Measurements from ENCODE around the gene COL5A1. TPM values are rescaled to one million over a fixed set of nuclear protein-coding genes. Genes with fewer than 3 reads are reported as not detected.
A peak's percentile ranks its signal among the peaks of the same experiment; 100 is the strongest.
"Not testable (repeated sequence)": the region's sequence is repeated elsewhere in the genome, so short reads cannot be mapped to it uniquely, and the experiment has no call there.

Gene COL5A1
- total RNA-seq, 1 donor from 2014 or later: 21.6 TPM

GRCh38 chr9:134664446-134664845 is 22.8 kb downstream of the COL5A1 start:
- DNase-seq (ENCODE audit: low spot score): no peak
- intact Hi-C loops (cut with DNase I): no loop called here

DNA sequence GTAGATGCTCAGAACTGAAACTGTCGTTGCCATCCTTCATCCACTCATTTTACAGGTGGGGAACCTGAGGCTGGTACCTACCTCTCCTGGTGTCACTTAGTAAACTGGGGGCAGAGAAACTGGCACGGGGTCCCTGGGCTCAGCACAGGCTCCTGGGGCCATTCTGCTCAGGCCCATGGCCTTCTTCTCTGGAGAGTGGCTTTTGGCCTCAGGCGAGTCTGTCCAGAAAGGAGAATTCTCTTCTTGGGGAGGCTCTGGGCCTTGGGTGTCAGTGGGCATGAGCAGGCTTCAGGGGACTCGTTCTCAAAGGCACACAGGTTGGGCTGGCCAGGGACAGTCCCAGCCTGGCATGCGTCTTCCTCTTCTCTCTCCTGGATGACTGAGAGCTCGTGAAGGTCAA is 24.6 kb downstream of the COL5A1 start:
- no peak for DNase-seq (ENCODE audit: low spot score)
- intact Hi-C loops (cut with DNase I): no loop called here

DNA sequence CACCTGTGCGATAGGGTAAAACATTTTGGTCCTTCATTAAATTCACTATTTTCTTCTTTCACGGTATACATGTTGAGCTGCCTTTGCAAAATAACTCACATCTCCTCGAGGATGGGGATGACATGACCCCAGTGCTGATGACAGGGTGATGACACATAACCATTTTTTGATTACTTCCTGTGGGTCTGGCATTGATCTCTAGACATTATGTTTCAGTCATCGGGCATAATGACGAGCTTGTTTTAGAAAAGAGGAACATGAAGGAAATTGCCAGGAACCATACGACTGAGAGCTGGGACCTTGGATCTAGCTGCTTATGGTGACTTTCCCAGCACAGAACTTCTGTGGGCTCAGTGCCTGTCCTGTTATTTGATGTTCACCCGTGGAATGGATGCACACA is 25.2 kb downstream of the COL5A1 start:
- intact Hi-C loops (cut with DNase I): no loop called here
- DNase-seq (ENCODE audit: low spot score): no peak

GRCh38 chr9:134668977-134669376 is 27.4 kb downstream of the COL5A1 start:
- DNase-seq (ENCODE audit: low spot score); intact Hi-C loops (cut with DNase I): not testable (repeated sequence)

DNA sequence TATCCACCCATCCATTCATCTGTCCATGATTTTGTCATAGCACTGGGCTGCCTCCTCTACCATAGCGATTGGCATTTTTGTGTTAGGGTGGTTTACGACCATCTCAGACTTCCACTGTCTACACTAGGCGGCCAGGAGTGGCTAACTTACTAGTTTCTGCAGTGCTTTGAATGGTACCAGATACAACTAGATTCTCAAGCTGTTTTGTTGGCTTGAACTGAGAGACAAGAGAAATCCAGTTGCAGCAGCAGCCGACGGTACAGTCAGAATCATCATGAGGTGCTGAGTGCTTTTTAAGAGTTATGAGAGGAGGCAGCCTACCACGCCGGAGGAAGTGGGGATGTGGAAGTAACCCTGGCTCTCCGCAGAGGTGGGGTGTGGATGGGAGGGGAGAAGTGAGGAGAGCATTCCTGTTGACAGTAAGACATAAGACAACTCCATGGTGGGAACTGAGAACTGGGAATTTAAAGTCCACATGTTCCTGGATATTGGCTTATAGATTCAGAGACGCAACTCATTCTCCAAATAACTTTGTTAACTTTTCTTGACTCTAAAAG is 27.9 kb downstream of the COL5A1 start:
- intact Hi-C loops (cut with DNase I): no loop called here

GRCh38 chr9:134670042-134670525 is 28.5 kb downstream of the COL5A1 start:
- intact Hi-C loops (cut with DNase I): no loop called here
- no peak for DNase-seq (ENCODE audit: low spot score)

More for the DNA sequence above, 27.9 kb downstream of the COL5A1 start:
- DNase-seq (ENCODE audit: low spot score): no peak

- DNase-seq (ENCODE audit: low spot score): no peak
- intact Hi-C loops (cut with DNase I): no loop called here
These were observed 29.3 kb downstream of the COL5A1 start for GRCh38 chr9:134670851-134671281.

- intact Hi-C loops (cut with DNase I): no loop called here
- no peak for DNase-seq (ENCODE audit: low spot score)
These were observed 29.9 kb downstream of the COL5A1 start for GRCh38 chr9:134671341-134672113.

GRCh38 chr9:134676361-134676760 is 34.8 kb downstream of the COL5A1 start:
- DNase-seq (ENCODE audit: low spot score): no peak
- intact Hi-C loops (cut with DNase I): no loop called here

- intact Hi-C loops (cut with DNase I): no loop called here
- DNase-seq (ENCODE audit: low spot score): no peak
These were observed 35.3 kb downstream of the COL5A1 start for GRCh38 chr9:134676886-134677285.

- intact Hi-C loops (cut with DNase I): no loop called here
- DNase-seq (ENCODE audit: low spot score): no peak
These were observed 36.1 kb downstream of the COL5A1 start for GRCh38 chr9:134677743-134678142.

DNA sequence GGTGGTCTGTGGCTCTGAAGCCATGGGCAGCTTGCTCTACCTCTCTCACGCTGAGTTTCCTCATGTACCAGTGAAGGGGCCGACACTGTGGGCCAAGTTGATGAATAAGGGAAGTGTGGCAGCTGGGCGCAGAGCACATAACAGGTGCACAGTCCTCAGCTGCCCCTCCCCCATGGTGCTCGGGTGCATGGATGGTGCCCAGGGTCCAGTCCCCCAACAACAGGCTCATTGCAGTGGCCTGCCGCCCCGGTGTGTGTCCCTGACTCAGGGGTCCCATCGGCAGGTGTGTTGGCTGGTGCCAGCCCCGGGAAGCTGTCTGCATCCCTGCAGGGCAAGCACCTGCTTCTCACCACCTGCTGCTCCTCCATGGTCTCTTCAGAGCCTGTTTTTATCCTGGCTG is 36.6 kb downstream of the COL5A1 start:
- intact Hi-C loops (cut with DNase I): no loop called here
- no peak for DNase-seq (ENCODE audit: low spot score)

GRCh38 chr9:134678666-134679443 is 37.3 kb downstream of the COL5A1 start:
- intact Hi-C loops (cut with DNase I): no loop called here
- DNase-seq (ENCODE audit: low spot score): no peak

- intact Hi-C loops (cut with DNase I): no loop called here
- DNase-seq (ENCODE audit: low spot score): peak; percentile 41
These were observed 38.2 kb downstream of the COL5A1 start for GRCh38 chr9:134679616-134680392.

DNA sequence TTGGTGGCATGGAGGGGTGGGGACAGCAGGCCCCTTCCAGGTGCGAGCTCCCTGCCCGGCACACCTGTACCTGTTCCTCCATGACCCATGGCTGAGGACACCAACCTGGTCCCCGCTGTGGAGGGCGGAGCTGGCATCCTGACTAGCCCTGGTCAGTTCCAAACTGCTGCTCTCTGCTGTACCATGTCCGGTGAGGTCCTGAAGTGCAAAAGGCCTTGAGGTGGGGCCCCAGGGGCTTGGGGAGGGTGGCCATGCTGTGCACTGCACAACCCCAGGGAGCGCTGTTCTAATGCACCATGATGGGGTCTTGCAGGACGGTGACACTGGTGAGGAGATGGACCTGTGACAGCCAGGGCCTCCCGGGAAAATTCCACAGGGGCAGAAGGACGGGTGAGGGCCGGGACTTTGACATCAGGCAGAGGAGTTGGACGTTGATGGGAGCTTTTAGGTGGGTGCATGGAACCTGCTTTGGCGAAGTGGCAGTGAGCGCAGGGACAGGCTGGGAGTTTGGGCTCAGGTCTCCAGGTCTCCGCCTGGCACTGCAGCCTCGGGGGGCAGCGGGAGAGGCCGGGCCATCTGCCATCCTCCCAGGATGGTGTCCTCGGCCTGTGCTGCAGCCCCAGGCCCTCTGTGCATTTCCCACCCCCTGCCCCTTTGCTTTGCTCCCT is 38.9 kb downstream of the COL5A1 start:
- peak; percentile 67 for DNase-seq (ENCODE audit: low spot score)
- intact Hi-C loops (cut with DNase I): no loop called here

- intact Hi-C loops (cut with DNase I): no loop called here
These were observed 39.6 kb downstream of the COL5A1 start for GRCh38 chr9:134681061-134681661.

GRCh38 chr9:134682026-134682425 is 40.4 kb downstream of the COL5A1 start:
- DNase-seq (ENCODE audit: low spot score): peak; percentile 74
- intact Hi-C loops (cut with DNase I): no loop called here

More at GRCh38 chr9:134681061-134681661, 39.6 kb downstream of the COL5A1 start:
- DNase-seq (ENCODE audit: low spot score): peak; percentile 70

- no peak for DNase-seq (ENCODE audit: low spot score)
- intact Hi-C loops (cut with DNase I): no loop called here
These were observed 41.2 kb downstream of the COL5A1 start for GRCh38 chr9:134682651-134683364.

All from cardiac septum (tissue), 1 donor.